ENCODE measurements around the gene RABGAP1L.
"Not testable (repeated sequence)": the region's sequence is repeated elsewhere in the genome, so short reads cannot be mapped to it uniquely, and the experiment has no call there.

Gene RABGAP1L

GRCh38 chr1:174142836-174143235 is 16.5 kb upstream of the RABGAP1L start:
- no peak for DNase-seq (ENCODE audit: low spot score)
- Histone ChIP-seq H3K27ac (no peak overlapping the region), H3K4me3 (no peak overlapping the region)
- no peak for TF ChIP-seq CTCF (IDR thresholded peaks at IDR 0.05)

- H3K4me3 ChIP-seq; H3K27ac ChIP-seq; DNase-seq (ENCODE audit: low spot score): not testable (repeated sequence)
These were observed 15.5 kb upstream of the RABGAP1L start for GRCh38 chr1:174143727-174144396.

- not testable (repeated sequence) for H3K4me3 ChIP-seq; H3K27ac ChIP-seq; DNase-seq (ENCODE audit: low spot score)
These were observed 14.9 kb upstream of the RABGAP1L start for GRCh38 chr1:174144397-174144783.

- DNase-seq (ENCODE audit: low spot score), result no peak
- no peak for TF ChIP-seq CTCF (IDR thresholded peaks at IDR 0.05)
- H3K27ac ChIP-seq, result no peak overlapping the region
- H3K4me3 ChIP-seq, result no peak overlapping the region
These were observed 10.1 kb upstream of the RABGAP1L start for GRCh38 chr1:174149216-174149615.

GRCh38 chr1:174150499-174150898 is 8.8 kb upstream of the RABGAP1L start:
- DNase-seq (ENCODE audit: low spot score), result no peak
- no peak overlapping the region for H3K4me3 ChIP-seq
- no peak for TF ChIP-seq CTCF (IDR thresholded peaks at IDR 0.05)
- H3K27ac ChIP-seq, result no peak overlapping the region

- no peak overlapping the region for H3K4me3 ChIP-seq
- DNase-seq (ENCODE audit: low spot score), result no peak
- no peak for TF ChIP-seq CTCF (IDR thresholded peaks at IDR 0.05)
- H3K27ac ChIP-seq, result no peak overlapping the region
These were observed 6.9 kb upstream of the RABGAP1L start for GRCh38 chr1:174152427-174152826.

- DNase-seq (ENCODE audit: low spot score), result no peak
- no peak for TF ChIP-seq CTCF (IDR thresholded peaks at IDR 0.05)
- H3K27ac ChIP-seq, result no peak overlapping the region
These were observed 6.1 kb upstream of the RABGAP1L start for GRCh38 chr1:174153085-174153824.

GRCh38 chr1:174153825-174154107 is 5.6 kb upstream of the RABGAP1L start:
- Histone ChIP-seq H3K27ac (no peak overlapping the region), H3K4me3 (no peak overlapping the region)
- DNase-seq (ENCODE audit: low spot score), result no peak
- TF ChIP-seq CTCF (IDR thresholded peaks at IDR 0.05), result no peak

More at GRCh38 chr1:174153085-174153824, 6.1 kb upstream of the RABGAP1L start:
- no peak overlapping the region for H3K4me3 ChIP-seq

Data from coronary artery (tissue), 2 donors.